Measurements from ENCODE around the gene MAML1. TPM values are rescaled to one million over a fixed set of nuclear protein-coding genes. Genes with fewer than 3 reads are reported as not detected.

The MAML1 gene
- polyA plus RNA-seq, 1 of the 3 experiments (the other 2 are of a cell fraction) = 8.1 TPM

DNA sequence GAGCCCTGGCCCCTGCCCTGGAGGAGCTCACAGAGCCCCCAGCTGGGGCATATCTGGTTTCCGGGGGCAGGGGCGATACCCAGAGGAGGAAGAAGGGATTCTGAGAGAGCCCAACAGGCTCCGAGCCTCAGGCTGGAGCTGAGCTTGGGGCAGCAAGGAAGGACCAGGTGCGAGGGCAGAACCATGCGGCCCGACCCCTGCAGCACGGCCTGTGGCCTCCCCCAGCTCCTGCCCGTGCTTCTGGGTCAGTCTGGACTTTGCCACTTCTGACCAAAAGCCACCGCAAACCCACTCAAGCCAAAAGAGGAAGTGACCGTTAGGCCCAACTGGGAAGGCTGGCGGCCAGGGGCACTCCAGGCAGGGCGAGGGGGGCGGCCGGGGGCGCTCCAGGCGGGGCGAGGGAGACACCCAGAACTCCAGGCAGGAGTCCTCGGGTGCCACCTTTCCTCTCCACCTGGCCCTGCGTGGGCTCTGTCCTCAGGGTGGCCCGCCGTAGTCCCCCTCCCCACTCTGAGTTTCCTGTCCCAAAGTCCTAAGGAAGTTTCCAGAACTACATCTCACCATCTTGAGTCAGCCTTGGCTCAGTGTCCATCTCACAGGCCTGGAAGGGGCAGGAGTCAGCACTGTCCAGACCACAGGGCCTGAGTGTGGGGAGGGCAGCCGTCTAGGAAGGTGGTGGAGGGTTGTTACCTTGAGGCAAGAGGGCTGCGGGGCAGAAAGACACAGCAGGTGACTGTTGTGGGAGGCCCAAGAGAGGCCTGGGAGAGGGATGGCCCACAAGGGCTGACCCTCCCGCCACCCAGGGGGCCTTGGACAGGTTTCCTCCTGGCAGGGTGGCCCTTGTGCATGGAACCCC is 60.2 kb downstream of the MAML1 start:
- no peaks in the 10 kb centered on the region for H3K9me2 ChIP-seq
- WGBS (ENCODE audit: low lambda C conversion rate) = 92% methylated on average over 15 of the region's 24 CpGs
- peaks cover 0 to 14% of the 10 kb centered on the region in 2 experiments; a peak in 1 of 4 replicates for H3K4me1 ChIP-seq (ENCODE audit: control insufficient read depth in 1 of 2, insufficient read depth in 2 of 2, low read depth in 1 of 2, low read length in 1 of 2)
- H3K9me3 ChIP-seq = no peaks in the 10 kb centered on the region
- no peaks in the 10 kb centered on the region for H3K79me2 ChIP-seq (ENCODE audit: insufficient read depth)
- ChIA-PET POLR2A (no interaction called here), CTCF (interaction anchor here (0.9 to 8.3 kb wide), 4 partner anchors 9 to 29 kb away, joined by 3 to 67 read pairs (median 3); no protein-coding TSS in a partner anchor)
- peaks cover 0 to 5% of the 10 kb centered on the region in 2 experiments for H3K36me3 ChIP-seq (replicated peaks in 1 of 2; ENCODE audit: control insufficient read depth in 1 of 2, insufficient read depth in 2 of 2, low read length in 1 of 2)
- H2AFZ ChIP-seq (ENCODE audit: low read depth) = no peak overlapping the region
- H4K20me1 ChIP-seq (ENCODE audit: insufficient read depth) = no peaks in the 10 kb centered on the region
- H3F3A ChIP-seq (replicated peaks; ENCODE audit: insufficient read depth) = peaks cover 4% of the 10 kb centered on the region
- H3K9ac ChIP-seq = no peak overlapping the region
- no peak for DNase-seq
- H3K4me2 ChIP-seq = no peak overlapping the region
- no peaks in the 10 kb centered on the region for H3K27me3 ChIP-seq (ENCODE audit: insufficient read depth)
- no peak for TF ChIP-seq MEF2A (IDR thresholded peaks at IDR 0.05; ENCODE audit: borderline replicate concordance, low read depth)
- TF ChIP-seq FOXJ3 (CRISPR knock-in tag; IDR thresholded peaks at IDR 0.05) = no peak
- TF ChIP-seq TEAD4 (IDR thresholded peaks at IDR 0.05; ENCODE audit: borderline replicate concordance, insufficient read depth) = no peak
- no peak for TF ChIP-seq RXRA (IDR thresholded peaks at IDR 0.05; ENCODE audit: borderline replicate concordance, low read depth)
- no peak for TF ChIP-seq YY1 (IDR thresholded peaks at IDR 0.05; ENCODE audit: low read depth)
- no peak for TF ChIP-seq TCF12 (IDR thresholded peaks at IDR 0.05)
- TF ChIP-seq, protein P1, sequence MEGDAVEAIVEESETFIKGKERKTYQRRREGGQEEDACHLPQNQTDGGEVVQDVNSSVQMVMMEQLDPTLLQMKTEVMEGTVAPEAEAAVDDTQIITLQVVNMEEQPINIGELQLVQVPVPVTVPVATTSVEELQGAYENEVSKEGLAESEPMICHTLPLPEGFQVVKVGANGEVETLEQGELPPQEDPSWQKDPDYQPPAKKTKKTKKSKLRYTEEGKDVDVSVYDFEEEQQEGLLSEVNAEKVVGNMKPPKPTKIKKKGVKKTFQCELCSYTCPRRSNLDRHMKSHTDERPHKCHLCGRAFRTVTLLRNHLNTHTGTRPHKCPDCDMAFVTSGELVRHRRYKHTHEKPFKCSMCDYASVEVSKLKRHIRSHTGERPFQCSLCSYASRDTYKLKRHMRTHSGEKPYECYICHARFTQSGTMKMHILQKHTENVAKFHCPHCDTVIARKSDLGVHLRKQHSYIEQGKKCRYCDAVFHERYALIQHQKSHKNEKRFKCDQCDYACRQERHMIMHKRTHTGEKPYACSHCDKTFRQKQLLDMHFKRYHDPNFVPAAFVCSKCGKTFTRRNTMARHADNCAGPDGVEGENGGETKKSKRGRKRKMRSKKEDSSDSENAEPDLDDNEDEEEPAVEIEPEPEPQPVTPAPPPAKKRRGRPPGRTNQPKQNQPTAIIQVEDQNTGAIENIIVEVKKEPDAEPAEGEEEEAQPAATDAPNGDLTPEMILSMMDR (IDR thresholded peaks at IDR 0.05) = no peak
- TF ChIP-seq, protein P2, sequence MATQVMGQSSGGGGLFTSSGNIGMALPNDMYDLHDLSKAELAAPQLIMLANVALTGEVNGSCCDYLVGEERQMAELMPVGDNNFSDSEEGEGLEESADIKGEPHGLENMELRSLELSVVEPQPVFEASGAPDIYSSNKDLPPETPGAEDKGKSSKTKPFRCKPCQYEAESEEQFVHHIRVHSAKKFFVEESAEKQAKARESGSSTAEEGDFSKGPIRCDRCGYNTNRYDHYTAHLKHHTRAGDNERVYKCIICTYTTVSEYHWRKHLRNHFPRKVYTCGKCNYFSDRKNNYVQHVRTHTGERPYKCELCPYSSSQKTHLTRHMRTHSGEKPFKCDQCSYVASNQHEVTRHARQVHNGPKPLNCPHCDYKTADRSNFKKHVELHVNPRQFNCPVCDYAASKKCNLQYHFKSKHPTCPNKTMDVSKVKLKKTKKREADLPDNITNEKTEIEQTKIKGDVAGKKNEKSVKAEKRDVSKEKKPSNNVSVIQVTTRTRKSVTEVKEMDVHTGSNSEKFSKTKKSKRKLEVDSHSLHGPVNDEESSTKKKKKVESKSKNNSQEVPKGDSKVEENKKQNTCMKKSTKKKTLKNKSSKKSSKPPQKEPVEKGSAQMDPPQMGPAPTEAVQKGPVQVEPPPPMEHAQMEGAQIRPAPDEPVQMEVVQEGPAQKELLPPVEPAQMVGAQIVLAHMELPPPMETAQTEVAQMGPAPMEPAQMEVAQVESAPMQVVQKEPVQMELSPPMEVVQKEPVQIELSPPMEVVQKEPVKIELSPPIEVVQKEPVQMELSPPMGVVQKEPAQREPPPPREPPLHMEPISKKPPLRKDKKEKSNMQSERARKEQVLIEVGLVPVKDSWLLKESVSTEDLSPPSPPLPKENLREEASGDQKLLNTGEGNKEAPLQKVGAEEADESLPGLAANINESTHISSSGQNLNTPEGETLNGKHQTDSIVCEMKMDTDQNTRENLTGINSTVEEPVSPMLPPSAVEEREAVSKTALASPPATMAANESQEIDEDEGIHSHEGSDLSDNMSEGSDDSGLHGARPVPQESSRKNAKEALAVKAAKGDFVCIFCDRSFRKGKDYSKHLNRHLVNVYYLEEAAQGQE (IDR thresholded peaks at IDR 0.05; ENCODE audit: low read depth, low read length) = no peak
- no peak for TF ChIP-seq NFIC (IDR thresholded peaks at IDR 0.05; ENCODE audit: borderline replicate concordance)
- TF ChIP-seq MXI1 (IDR thresholded peaks at IDR 0.05; ENCODE audit: low read depth, low read length) = no peak
- TF ChIP-seq FOXM1 (IDR thresholded peaks at IDR 0.05; ENCODE audit: low read depth) = no peak
- TF ChIP-seq, protein P3, sequence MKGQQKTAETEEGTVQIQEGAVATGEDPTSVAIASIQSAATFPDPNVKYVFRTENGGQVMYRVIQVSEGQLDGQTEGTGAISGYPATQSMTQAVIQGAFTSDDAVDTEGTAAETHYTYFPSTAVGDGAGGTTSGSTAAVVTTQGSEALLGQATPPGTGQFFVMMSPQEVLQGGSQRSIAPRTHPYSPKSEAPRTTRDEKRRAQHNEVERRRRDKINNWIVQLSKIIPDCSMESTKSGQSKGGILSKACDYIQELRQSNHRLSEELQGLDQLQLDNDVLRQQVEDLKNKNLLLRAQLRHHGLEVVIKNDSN (IDR thresholded peaks at IDR 0.05; ENCODE audit: borderline replicate concordance, low read depth) = no peak
- TF ChIP-seq, protein P4, sequence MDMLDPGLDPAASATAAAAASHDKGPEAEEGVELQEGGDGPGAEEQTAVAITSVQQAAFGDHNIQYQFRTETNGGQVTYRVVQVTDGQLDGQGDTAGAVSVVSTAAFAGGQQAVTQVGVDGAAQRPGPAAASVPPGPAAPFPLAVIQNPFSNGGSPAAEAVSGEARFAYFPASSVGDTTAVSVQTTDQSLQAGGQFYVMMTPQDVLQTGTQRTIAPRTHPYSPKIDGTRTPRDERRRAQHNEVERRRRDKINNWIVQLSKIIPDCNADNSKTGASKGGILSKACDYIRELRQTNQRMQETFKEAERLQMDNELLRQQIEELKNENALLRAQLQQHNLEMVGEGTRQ (IDR thresholded peaks at IDR 0.05; ENCODE audit: borderline replicate concordance, low read depth, low read length) = no peak
- TF ChIP-seq FOSL2 (IDR thresholded peaks at IDR 0.05; ENCODE audit: borderline replicate concordance, low read depth) = no peak
- TF ChIP-seq SMC3 (IDR thresholded peaks at IDR 0.05; ENCODE audit: low read depth, low read length) = no peak
- TF ChIP-seq EZH2phosphoT487 (IDR thresholded peaks at IDR 0.05; ENCODE audit: borderline replicate concordance, low read depth) = no peak
- TF ChIP-seq RFX5 (IDR thresholded peaks at IDR 0.05; ENCODE audit: low read length) = no peak
- no peak overlapping the region for H3K4me3 ChIP-seq (ENCODE audit: low read depth in 2 of 2, low read length in 1 of 2)
- no peak overlapping the region for H3K27ac ChIP-seq (ENCODE audit: low read depth in 2 of 2, low read length in 1 of 2)

All from SK-N-SH (cell line).